ENCODE results near the gene TNXB.

Gene TNXB

DNA sequence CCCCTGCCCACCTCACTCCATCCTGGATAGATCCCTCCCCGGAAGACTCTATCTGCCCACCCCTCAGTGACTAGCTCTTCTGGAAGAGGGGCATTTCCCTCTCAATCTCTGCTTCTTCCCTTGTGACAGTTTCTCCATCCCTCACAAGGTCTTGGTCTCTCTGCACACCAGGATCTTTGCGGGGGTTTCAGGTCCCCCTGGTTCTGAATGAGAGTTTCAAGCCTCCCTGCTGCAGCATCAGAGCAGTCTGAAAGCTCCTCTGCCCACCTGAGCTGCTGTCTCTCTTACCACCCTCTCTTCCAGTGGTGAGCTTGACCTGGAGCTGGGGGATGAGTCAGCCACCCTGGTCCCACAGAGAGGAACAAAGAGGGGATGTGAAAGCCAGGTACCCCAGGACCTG lies 24.4 kb downstream of the TNXB start:
- H3K4me1 Mint-ChIP-seq = peaks cover 56% of the 10 kb centered on the region
- no peak overlapping the region for H3K27ac Mint-ChIP-seq
- H3K36me3 Mint-ChIP-seq (ENCODE audit: low read depth) = no peaks in the 10 kb centered on the region
- peaks cover 36% of the 10 kb centered on the region for H3K27me3 Mint-ChIP-seq (ENCODE audit: low read depth, poor library complexity)
- no peak overlapping the region for H3K4me3 Mint-ChIP-seq
- TF ChIP-seq, protein P1, sequence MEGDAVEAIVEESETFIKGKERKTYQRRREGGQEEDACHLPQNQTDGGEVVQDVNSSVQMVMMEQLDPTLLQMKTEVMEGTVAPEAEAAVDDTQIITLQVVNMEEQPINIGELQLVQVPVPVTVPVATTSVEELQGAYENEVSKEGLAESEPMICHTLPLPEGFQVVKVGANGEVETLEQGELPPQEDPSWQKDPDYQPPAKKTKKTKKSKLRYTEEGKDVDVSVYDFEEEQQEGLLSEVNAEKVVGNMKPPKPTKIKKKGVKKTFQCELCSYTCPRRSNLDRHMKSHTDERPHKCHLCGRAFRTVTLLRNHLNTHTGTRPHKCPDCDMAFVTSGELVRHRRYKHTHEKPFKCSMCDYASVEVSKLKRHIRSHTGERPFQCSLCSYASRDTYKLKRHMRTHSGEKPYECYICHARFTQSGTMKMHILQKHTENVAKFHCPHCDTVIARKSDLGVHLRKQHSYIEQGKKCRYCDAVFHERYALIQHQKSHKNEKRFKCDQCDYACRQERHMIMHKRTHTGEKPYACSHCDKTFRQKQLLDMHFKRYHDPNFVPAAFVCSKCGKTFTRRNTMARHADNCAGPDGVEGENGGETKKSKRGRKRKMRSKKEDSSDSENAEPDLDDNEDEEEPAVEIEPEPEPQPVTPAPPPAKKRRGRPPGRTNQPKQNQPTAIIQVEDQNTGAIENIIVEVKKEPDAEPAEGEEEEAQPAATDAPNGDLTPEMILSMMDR (IDR thresholded peaks at IDR 0.05) = no peak
- H3K9me3 Mint-ChIP-seq = no peaks in the 10 kb centered on the region
- no peak for DNase-seq

DNA sequence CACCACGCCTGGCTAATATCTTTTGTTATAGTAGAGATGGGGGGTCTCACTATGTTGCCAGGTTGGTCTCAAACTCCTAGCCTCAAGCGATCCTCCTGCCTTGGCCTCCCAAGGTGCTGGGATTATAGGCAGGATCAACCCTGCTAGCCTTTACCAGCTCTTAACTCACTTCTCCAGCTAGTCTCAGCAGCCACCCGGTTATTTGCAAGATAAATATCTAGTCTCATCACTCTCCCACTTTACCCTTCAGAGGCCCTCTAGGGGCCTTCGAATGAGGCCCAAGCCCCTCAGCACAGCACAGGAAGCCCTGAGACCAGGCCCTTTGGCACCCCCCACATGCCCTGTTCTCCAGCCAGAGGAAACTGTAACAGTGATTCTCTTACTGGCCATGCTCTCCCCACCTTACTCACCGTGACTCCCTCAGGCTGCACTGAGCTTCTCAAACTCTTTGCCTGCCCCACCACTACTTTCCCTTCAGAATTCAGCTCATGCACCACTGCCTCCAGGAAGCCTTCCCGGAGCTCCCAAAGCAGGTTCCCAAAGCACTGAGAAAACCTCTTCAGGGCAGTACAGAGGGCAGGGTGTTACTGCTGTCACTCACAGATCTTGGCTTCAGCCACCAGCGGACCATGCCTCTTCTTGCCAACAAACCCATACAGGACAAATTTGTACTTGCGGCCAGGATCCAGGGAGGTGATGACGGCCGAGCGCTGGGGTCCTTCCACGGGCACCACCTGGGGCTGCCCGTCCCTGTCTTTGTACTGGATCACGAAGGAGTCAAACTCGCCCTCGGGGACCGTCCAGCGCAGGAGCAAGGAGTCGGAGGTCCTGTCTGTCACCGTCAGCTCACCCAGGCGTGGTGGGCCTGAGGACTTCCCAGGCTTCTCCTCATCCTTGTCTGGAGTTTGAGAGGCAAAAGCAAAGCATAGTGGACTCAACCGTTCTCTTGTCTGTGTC lies 25.0 kb downstream of the TNXB start:
- Mint-ChIP-seq H3K36me3 (ENCODE audit: low read depth) (no peaks in the 10 kb centered on the region), H3K4me3 (no peak overlapping the region), H3K4me1 (peaks cover 63% of the 10 kb centered on the region), H3K27me3 (ENCODE audit: low read depth, poor library complexity) (peaks cover 31% of the 10 kb centered on the region), H3K9me3 (no peaks in the 10 kb centered on the region), H3K27ac (no peak overlapping the region)
- TF ChIP-seq, protein P1 (IDR thresholded peaks at IDR 0.05) = no peak
- DNase-seq = no peak

DNA sequence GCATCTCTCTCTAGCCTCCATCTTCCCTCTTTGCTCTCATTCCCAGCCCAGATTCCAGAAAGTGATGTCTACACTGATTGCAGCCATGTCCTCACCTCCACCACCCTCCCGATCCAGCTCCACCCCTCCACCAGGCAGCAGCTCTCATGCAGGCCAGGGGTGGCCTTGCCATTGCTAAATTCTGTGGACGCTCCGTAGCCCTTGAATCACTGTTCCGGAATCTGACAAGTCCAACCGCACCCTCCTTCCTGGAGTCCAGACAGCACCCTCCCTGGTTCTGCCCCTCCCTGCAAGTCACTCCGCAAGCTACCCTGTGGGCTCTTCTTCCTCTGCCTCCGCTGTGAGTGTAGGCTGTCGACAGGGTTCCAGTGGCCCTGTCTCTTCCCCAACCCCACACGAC lies 26.2 kb downstream of the TNXB start:
- peaks cover 64% of the 10 kb centered on the region for H3K4me1 Mint-ChIP-seq
- H3K36me3 Mint-ChIP-seq (ENCODE audit: low read depth) = no peaks in the 10 kb centered on the region
- TF ChIP-seq, protein P1 (IDR thresholded peaks at IDR 0.05) = no peak
- no peaks in the 10 kb centered on the region for H3K9me3 Mint-ChIP-seq
- H3K27me3 Mint-ChIP-seq (ENCODE audit: low read depth, poor library complexity) = peaks cover 24% of the 10 kb centered on the region
- DNase-seq = no peak
- H3K4me3 Mint-ChIP-seq = no peak overlapping the region
- H3K27ac Mint-ChIP-seq = no peak overlapping the region

DNA sequence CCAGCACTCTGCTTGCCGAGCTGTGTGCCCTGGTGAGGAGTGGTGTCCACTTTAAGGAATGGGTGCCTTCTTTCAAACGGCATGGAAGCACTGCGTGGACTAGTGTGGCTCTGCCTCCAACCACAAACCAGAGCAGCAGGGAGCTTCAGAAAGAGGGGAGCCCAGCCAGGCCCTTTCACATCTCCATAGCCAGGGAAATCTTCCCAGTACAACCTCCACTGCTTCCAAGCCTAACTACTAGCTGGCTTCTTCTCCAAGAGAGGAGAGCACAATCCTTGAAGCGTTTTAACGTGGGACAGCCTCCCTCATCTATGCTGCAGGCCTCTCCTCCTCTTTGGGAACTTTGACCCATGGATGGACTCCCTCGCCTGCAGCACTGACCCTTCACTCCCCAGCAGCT lies 26.7 kb downstream of the TNXB start:
- no peak overlapping the region for H3K27ac Mint-ChIP-seq
- no peaks in the 10 kb centered on the region for H3K36me3 Mint-ChIP-seq (ENCODE audit: low read depth)
- peaks cover 65% of the 10 kb centered on the region for H3K4me1 Mint-ChIP-seq
- H3K4me3 Mint-ChIP-seq = no peak overlapping the region
- TF ChIP-seq, protein P1 (IDR thresholded peaks at IDR 0.05) = no peak
- no peak for DNase-seq
- peaks cover 22% of the 10 kb centered on the region for H3K27me3 Mint-ChIP-seq (ENCODE audit: low read depth, poor library complexity)
- H3K9me3 Mint-ChIP-seq = no peaks in the 10 kb centered on the region

DNA sequence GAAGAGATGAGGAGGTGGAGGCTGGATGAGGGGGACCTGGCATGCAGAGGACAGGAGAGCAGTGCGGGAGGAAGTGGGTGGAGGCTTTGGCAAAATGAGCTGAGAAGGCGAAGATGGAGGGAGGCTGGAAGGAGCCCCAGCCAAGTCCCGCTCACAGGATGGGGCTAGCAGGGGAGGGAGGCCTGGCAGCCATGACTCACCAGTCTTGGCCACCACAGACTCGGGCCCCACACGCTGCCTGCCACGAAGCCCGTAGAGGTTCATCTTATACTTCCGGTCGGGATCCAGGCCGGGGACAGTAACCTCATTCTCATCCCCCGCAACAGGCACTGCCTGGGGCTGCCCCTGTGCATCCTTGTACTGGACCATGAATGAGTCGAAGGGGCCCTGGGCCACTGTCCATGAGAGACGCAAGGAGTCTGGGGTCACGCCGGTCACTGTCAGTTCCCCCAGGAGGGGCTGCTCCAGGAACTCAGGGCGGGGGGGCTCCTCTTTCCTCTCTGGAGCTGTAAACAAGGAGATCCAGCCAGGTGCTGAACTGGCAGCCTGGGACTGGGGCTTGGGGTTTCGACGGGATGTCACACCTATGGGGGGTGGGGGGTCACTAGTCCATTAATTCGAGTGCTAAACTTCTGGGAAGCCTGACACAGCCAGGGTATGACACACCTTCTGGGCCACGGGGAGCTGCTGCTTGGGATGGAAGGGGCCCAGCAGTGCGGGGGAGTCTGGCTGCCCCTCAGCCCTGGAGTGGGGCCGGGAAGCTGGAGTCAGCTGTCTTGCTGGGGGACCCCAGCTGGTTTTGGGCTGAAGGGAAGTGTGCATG lies 27.8 kb downstream of the TNXB start:
- H3K27me3 Mint-ChIP-seq (ENCODE audit: low read depth, poor library complexity) = peaks cover 15% of the 10 kb centered on the region
- no peaks in the 10 kb centered on the region for H3K9me3 Mint-ChIP-seq
- peaks cover 67% of the 10 kb centered on the region for H3K4me1 Mint-ChIP-seq
- H3K27ac Mint-ChIP-seq = no peak overlapping the region
- no peaks in the 10 kb centered on the region for H3K36me3 Mint-ChIP-seq (ENCODE audit: low read depth)
- DNase-seq = no peak
- no peak overlapping the region for H3K4me3 Mint-ChIP-seq
- TF ChIP-seq, protein P1 (IDR thresholded peaks at IDR 0.05) = no peak

All from nephron progenitor cell (in vitro differentiated cells).